HG03103 (cell line): ENCODE measurements around the gene INTS2.

Experiments
- ATAC-seq: cut with Tn5 transposase; IDR thresholded peaks from one replicate; pipeline ENCODE4 v1.9.1; 2021; ENCODE audit warnings: low read depth; ENCODE audit not compliant: unreplicated experiment

INTS2 gene

GRCh38 chr17:61856035-61856434, 71.7 kb downstream of the INTS2 start:
- no peak for ATAC-seq

DNA sequence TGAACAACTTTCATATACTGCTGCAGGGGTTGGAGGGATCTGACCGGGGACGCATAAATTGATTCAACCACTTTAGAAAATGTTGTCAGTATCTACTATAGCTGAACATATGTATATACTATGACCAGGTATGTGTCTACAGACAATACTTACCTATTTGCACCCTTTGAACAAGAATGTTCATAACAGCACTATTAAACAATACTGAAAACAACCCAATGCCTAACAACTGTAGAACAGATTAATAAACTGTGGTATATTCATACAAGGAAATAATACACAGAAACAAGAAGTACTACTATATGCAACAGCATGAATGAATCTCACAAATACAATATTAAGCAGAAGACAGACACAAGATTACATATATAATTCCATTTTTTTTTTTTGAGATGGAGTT, 74.9 kb downstream of the INTS2 start:
- no peak for ATAC-seq

DNA sequence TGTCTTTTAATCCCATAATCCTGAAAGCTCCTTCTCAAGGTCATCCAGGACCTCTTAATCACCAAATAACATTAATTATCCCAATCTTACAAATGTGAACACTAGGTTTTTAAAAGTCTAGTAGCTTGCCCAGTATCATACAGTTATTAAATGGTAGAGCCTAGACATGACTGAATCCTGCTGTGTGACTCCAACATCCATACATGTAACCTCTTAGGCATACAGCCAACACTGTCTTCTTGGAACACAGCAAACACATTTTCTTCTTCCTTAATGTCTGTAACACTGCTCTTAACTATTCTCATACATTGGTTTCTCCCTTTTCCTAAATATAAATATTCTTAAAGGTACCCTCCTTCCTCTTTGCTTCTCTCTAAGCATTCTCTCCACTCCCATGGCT, 78.1 kb downstream of the INTS2 start:
- ATAC-seq: no peak

- ATAC-seq: no peak
Measured at GRCh38 chr17:61848896-61849295, 78.9 kb downstream of the INTS2 start.

- no peak for ATAC-seq
Measured at GRCh38 chr17:61848247-61848646, 79.5 kb downstream of the INTS2 start.

DNA sequence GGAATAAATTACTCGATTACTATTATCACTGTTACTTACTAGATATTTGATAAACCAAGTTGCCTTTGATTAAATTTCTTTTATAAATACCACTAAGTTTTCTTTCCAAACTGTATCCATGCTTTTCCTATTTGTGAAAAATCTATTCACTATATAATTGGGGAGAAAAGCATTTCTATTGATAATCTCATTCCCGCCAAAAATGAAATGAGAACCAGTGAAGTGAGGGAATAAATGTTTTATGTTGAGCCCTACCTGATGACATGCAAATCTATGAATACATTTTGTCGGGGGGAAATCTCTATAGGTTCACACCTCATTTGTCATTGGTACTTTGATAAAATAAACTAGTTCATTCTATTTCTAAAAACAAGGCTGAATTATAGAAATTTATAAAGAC, 80.1 kb downstream of the INTS2 start:
- no peak for ATAC-seq

GRCh38 chr17:61846761-61847375, 80.9 kb downstream of the INTS2 start:
- ATAC-seq: no peak

DNA sequence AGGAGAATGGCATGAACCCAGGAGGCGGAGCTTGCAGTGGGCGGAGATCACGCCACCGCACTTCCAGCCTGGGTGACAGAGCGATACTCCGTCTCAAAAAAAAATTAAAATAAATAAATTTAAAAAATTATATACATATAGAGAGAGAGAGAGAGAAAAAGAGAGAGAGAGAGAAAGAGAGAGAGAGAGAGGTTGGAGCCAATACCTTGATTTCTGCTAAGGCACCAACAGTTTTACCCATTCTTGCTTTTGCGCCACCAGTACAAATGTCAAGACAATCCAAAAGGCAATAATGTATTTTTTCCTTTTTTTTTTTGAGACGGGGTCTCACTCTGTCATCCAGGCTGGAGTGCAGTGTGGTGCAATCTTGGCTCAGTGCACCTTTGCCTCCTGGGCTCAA, 81.7 kb downstream of the INTS2 start:
- ATAC-seq: no peak

- ATAC-seq: no peak
Measured at GRCh38 chr17:61843435-61843834, 84.3 kb downstream of the INTS2 start.

DNA sequence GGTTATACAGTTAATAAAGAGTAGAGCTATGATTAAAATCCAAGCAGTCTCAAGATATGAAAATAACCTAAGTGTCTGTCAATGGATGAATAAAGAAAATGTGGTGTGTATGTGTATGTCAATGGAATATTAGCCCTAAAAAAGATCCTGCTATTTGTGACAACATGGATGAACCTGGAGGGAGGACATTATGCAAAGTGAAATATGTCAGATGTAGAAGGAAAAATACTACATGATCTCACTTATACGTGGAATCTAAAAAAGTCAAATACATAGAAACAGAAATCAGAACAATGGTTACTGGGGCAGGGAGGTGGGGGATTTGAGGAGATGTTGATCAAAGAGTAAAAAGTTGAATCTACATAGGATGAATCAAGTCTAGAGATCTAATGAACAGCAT, 84.9 kb downstream of the INTS2 start:
- ATAC-seq: no peak

DNA sequence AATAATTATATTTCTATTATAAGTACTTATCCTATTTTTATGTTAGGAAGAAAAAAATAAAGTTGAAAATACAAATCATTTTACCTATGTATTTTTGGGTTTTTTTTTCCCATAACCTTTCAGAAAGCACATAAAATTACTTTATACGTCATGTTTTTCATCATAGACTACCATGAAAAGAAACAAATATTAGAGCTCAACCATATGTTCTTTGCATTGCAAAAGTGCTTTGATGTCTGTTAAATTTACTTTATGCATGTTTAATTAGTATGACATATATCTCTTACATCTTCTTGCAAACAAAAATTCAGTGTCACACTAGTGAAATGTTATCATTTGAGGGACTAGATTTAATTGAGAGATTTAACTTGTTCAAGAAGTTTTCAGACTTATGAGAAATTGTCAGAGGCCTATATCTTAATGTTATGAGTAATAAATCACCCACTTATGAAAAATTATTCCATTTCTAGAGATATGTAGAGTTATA, 88.4 kb downstream of the INTS2 start:
- ATAC-seq: no peak

DNA sequence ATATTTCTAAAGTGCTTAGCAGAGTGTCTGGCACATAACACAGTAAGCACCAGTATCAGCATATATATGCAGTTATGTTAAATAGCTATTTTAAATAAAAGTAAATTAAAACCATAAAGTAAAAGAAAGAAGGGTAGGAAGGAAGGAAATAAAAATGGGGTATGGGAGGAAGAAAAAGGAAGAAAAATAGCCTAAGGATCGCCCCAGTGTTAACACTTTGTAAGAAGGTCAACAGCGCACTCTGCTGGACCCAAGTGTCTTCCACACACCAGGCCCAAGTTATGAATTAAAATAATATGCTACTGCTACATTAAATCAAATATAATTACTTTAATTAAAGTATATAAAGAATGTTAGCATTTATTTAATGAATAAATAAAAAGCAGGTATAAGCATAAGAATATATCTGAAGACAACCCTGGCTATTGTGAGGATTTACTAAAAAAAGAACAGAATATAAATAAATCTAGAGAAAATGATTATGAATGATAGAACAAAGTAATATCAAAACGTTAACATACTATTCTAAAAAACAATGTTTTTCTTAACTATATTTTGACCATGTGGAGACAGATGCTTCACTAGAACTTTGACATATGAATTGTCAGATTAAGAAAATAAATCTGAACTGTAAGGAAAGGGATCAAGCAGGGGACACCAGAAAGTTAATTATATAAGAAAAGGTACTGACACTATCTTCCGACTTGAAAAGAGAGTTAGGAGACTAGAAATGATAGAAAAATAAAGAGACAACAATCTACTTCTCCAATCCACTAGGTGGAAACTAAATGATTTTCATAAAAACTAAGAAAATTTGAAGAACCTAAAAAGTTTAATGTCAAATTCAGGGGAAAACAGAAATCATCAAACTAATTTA, 90.4 kb downstream of the INTS2 start:
- no peak for ATAC-seq

DNA sequence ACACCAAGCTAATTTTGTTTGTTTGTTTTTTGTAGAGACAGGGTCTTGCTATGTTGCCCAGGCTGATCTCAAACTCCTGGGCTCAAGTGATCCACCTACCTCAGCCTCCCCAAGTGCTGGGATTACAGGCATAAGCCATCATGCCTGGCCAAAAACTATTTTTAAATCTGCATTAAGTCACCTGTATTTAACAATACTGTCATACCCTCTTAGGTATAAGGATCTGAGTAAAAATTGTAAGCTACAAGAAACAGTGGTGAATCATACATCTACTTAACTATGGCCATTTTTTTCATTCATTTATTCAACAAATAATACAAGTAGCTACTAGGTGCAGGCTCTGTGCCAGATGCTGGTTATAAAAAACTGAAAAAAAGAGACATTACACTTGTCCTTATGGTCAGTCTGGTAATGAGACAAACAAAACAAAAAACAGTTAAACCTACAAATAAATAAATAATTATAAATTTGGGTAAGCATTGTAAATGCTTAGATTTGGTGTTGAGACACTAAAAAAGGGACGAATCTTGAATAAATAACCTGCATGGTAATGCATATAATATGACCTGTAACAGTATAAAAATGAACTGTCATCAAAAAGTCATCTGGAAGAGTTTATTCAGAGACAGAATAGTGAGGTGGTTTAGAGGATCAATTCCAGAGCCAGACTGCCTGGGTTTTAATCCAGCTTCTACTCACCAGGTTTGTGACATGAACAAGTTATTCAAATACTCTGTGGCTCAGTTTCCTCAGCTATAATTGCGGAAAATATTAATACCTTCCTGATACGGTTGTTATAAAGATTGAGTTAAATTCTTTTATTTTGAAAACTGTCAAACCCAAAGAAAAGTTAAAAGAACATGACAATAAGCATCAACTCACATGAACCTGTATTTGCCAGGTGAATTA, 91.3 kb downstream of the INTS2 start:
- ATAC-seq: no peak

DNA sequence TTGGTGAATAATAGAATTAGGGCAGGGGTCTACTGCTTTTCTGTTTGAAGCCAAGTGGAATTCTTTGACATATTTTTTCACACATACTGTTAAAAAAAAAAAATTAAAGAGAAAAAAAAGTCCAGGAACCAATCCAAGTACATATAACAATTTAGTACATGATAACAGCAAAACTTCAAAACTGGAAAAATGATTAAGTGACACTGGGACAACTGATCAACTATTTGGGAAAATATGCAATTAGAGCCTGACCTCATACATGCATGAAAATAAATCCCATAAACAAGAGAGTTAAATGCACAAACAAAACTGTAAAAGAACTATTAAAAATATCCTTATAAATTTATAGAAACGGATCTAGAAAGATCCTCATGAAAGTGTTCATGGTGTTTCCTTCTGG, 92.2 kb downstream of the INTS2 start:
- no peak for ATAC-seq

DNA sequence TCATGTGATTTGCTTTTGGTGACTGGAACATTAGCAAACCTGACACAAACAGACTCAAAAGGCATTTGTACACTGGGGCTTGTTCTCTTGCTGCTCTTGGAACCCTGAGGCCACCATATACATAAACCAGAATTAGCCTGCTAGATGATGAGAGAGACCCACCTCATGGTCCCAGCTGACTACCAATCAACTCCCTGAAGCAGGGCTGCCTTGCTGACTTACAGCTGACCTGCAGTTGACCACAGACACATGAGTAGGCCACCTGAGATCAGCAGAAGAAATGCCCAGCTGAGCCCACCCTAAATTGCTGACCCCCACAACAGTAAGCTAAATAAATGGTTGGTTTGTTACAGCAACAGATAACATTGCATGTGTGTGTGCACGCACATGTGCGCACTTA, 93.2 kb downstream of the INTS2 start:
- ATAC-seq: no peak

GRCh38 chr17:61833536-61834193, 94.1 kb downstream of the INTS2 start:
- ATAC-seq: no peak

- ATAC-seq: no peak
Measured at GRCh38 chr17:61832463-61832862, 95.3 kb downstream of the INTS2 start.

GRCh38 chr17:61831099-61831498, 96.7 kb downstream of the INTS2 start:
- ATAC-seq: no peak

GRCh38 chr17:61828694-61829093, 99.1 kb downstream of the INTS2 start:
- ATAC-seq: no peak

DNA sequence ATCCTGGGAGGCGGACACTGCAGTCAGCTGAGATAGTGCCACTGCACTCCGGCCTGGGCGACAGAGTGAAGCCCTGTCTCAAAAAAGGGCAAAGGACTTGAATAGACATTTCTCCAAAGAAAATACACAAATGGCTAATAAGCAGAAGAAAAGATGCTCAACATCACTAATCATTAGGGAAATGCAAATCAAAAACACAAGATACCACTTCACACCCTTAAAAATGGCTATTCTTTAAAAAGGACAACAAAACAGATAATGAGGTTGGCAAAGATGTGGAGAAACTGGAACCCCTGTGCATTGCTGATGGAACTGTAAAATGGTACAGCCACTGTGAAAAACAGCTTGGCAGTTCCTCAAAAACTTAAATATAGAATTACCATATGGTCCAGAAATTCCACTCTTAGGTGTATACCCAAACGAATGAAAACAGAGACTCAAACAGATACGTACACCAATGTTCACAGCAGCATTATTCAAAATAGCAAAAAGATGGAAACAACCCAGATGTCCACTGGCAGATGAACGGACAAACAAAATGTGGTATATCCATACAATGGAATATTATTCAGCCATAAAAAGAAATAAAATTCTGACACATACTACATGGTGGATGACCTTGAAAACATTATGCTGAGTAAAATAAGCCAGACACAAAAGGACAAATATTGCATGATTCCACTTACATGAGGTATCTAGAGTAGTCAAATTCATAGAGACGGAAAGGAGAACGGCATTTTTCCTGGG, 100.0 kb downstream of the INTS2 start:
- ATAC-seq: no peak
